ENCODE measurements around the gene RTKN. TPM values are rescaled to one million over a fixed set of nuclear protein-coding genes. Genes with fewer than 3 reads are reported as not detected.
A peak's percentile ranks its signal among the peaks of the same experiment; 100 is the strongest.

RTKN gene
- total RNA-seq, 1 experiment from 2014 or later, result 83.1 TPM

DNA sequence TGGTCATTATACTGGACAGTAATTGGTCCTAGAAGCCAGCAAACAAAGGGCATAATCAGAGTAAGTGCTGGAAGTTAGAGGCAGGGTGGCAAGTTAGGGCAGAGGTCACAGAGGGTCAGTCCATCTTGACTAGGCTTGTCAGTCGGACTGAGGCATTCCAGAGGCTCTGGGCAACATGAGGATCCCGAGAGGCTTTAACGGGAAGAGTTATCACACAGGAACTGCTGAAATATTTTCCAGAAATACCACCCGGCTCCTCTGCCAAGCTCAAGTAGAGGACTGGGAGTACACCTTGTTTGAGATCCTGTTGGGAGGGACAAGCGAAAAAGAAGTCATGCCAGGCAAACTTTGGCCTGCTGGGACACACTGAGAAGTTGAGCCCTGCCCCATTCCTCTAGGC is 34.1 kb downstream of the RTKN start:
- intact Hi-C loops (cut with micrococcal nuclease; ENCODE audit: unreplicated experiment), result no loop called here
- no peak for TF ChIP-seq SIN3A (IDR thresholded peaks at IDR 0.05; ENCODE audit: borderline replicate concordance, insufficient read depth, low read depth, low read length)
- no peak for TF ChIP-seq POLR2AphosphoS5 (IDR thresholded peaks at IDR 0.05; ENCODE audit: low read depth, low read length)
- TF ChIP-seq, protein P1, sequence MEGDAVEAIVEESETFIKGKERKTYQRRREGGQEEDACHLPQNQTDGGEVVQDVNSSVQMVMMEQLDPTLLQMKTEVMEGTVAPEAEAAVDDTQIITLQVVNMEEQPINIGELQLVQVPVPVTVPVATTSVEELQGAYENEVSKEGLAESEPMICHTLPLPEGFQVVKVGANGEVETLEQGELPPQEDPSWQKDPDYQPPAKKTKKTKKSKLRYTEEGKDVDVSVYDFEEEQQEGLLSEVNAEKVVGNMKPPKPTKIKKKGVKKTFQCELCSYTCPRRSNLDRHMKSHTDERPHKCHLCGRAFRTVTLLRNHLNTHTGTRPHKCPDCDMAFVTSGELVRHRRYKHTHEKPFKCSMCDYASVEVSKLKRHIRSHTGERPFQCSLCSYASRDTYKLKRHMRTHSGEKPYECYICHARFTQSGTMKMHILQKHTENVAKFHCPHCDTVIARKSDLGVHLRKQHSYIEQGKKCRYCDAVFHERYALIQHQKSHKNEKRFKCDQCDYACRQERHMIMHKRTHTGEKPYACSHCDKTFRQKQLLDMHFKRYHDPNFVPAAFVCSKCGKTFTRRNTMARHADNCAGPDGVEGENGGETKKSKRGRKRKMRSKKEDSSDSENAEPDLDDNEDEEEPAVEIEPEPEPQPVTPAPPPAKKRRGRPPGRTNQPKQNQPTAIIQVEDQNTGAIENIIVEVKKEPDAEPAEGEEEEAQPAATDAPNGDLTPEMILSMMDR (IDR thresholded peaks at IDR 0.05), result no peak
- no peak for TF ChIP-seq TCF7L2 (IDR thresholded peaks at IDR 0.05; ENCODE audit: low read depth, low read length)
- TF ChIP-seq, protein P2, sequence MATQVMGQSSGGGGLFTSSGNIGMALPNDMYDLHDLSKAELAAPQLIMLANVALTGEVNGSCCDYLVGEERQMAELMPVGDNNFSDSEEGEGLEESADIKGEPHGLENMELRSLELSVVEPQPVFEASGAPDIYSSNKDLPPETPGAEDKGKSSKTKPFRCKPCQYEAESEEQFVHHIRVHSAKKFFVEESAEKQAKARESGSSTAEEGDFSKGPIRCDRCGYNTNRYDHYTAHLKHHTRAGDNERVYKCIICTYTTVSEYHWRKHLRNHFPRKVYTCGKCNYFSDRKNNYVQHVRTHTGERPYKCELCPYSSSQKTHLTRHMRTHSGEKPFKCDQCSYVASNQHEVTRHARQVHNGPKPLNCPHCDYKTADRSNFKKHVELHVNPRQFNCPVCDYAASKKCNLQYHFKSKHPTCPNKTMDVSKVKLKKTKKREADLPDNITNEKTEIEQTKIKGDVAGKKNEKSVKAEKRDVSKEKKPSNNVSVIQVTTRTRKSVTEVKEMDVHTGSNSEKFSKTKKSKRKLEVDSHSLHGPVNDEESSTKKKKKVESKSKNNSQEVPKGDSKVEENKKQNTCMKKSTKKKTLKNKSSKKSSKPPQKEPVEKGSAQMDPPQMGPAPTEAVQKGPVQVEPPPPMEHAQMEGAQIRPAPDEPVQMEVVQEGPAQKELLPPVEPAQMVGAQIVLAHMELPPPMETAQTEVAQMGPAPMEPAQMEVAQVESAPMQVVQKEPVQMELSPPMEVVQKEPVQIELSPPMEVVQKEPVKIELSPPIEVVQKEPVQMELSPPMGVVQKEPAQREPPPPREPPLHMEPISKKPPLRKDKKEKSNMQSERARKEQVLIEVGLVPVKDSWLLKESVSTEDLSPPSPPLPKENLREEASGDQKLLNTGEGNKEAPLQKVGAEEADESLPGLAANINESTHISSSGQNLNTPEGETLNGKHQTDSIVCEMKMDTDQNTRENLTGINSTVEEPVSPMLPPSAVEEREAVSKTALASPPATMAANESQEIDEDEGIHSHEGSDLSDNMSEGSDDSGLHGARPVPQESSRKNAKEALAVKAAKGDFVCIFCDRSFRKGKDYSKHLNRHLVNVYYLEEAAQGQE (IDR thresholded peaks at IDR 0.05; ENCODE audit: insufficient read depth in 1 of 2, low read depth in 2 of 2, low read length in 1 of 2), result no peak
- H3K9me3 ChIP-seq (ENCODE audit: control insufficient read depth, insufficient read depth, low read depth, low read length), result no peaks in the 10 kb centered on the region
- no peak overlapping the region for H3K27ac ChIP-seq (ENCODE audit: low read length)
- BruUV-seq (replicated peaks), result no TSS peak
- ChIA-PET POLR2A (no interaction called here), CTCF (no interaction called here)
- in situ Hi-C loops (cut with HindIII; ENCODE audit: low pct_unique_long_range_greater_than_20kb, low sequenced_read_pairs), result no loop called here
- no peaks in the 10 kb centered on the region for H3K27me3 ChIP-seq (ENCODE audit: control insufficient read depth, insufficient read depth, low read length)
- H3K4me1 ChIP-seq (ENCODE audit: control insufficient read depth, insufficient read depth, low read length), result no peaks in the 10 kb centered on the region
- H3K36me3 ChIP-seq (ENCODE audit: control insufficient read depth, insufficient read depth, low read length), result no peaks in the 10 kb centered on the region
- ATAC-seq (0 out of 2 replicates have a peak, but pooled peaks have one; percentile 14), DNase-seq (ENCODE audit: low read depth, low spot score) (no peak)
- no peak overlapping the region for H3K4me3 ChIP-seq (ENCODE audit: low read depth in 2 of 2, low read length in 2 of 2)

DNA sequence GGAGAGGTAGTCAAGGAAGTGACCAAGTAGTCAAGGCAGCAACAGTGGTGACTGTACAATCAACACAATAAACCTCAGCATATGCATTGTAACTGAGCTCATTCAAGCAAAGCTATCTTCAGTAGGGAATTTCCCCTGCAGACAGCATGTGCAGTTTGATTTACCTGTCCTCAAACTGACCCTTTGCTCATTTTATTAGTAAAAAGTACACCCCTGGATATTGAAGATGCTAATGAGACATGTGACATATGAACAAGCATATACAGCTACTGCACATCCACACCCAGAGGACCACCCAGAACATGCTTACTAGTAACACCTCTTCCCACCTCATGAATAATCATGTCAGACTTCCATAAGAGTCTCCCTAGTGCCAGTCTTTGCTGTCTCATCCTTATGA is 35.7 kb downstream of the RTKN start:
- intact Hi-C loops (cut with micrococcal nuclease; ENCODE audit: unreplicated experiment), result no loop called here
- TF ChIP-seq, protein P2 (IDR thresholded peaks at IDR 0.05; ENCODE audit: insufficient read depth in 1 of 2, low read depth in 2 of 2, low read length in 1 of 2), result no peak
- TF ChIP-seq POLR2AphosphoS5 (IDR thresholded peaks at IDR 0.05; ENCODE audit: low read depth, low read length) (no peak), SIN3A (IDR thresholded peaks at IDR 0.05; ENCODE audit: borderline replicate concordance, insufficient read depth, low read depth, low read length) (no peak), TCF7L2 (IDR thresholded peaks at IDR 0.05; ENCODE audit: low read depth, low read length) (no peak)
- TF ChIP-seq, protein P1 (IDR thresholded peaks at IDR 0.05), result no peak
- H3K27me3 ChIP-seq (ENCODE audit: control insufficient read depth, insufficient read depth, low read length), result no peaks in the 10 kb centered on the region
- DNase-seq (ENCODE audit: low read depth, low spot score) (no peak), ATAC-seq (peak; percentile 58)
- in situ Hi-C loops (cut with HindIII; ENCODE audit: low pct_unique_long_range_greater_than_20kb, low sequenced_read_pairs), result no loop called here
- ChIA-PET CTCF (no interaction called here), POLR2A (no interaction called here)
- H3K4me1 ChIP-seq (ENCODE audit: control insufficient read depth, insufficient read depth, low read length), result no peaks in the 10 kb centered on the region
- H3K9me3 ChIP-seq (ENCODE audit: control insufficient read depth, insufficient read depth, low read depth, low read length), result no peaks in the 10 kb centered on the region
- H3K36me3 ChIP-seq (ENCODE audit: control insufficient read depth, insufficient read depth, low read length), result no peaks in the 10 kb centered on the region
- H3K27ac ChIP-seq (ENCODE audit: low read length), result no peak overlapping the region
- H3K4me3 ChIP-seq (ENCODE audit: low read depth in 2 of 2, low read length in 2 of 2), result no peak overlapping the region
- no TSS peak for BruUV-seq (replicated peaks)

All from Panc1 (cell line).